Activated T-cell treated with anti-CD3 and anti-CD28 coated beads for 48 hours (primary cell): ENCODE measurements around the gene ACOT7.

Source experiments
- DNase-seq: peaks from one replicate; pipeline ENCODE4 v3.0.0-alpha.2; 2020; ENCODE audit warnings: low read depth

Gene ACOT7

GRCh38 chr1:6268415-6268814 is 125.2 kb downstream of the ACOT7 start:
- DNase-seq, result no peak

GRCh38 chr1:6267686-6268322 is 125.8 kb downstream of the ACOT7 start:
- DNase-seq, result no peak

- no peak for DNase-seq
These were observed 126.9 kb downstream of the ACOT7 start for GRCh38 chr1:6266641-6267040.

- DNase-seq, result no peak
These were observed 128.4 kb downstream of the ACOT7 start for GRCh38 chr1:6265151-6265550.

GRCh38 chr1:6263716-6264115 is 129.9 kb downstream of the ACOT7 start:
- DNase-seq, result no peak

GRCh38 chr1:6262555-6263420 is 130.8 kb downstream of the ACOT7 start:
- DNase-seq, result no peak

GRCh38 chr1:6261615-6261995 is 132.0 kb downstream of the ACOT7 start:
- no peak for DNase-seq

GRCh38 chr1:6260961-6261614 is 132.5 kb downstream of the ACOT7 start, which contains the start of gene GPR153:
TSS of gene GPR153 (minus strand) at chr1:6261098. CDS start at chr1:6254905, 6,193 bp downstream.
- peak; percentile 56 for DNase-seq

- DNase-seq, result no peak
These were observed 133.1 kb downstream of the ACOT7 start for GRCh38 chr1:6260433-6260934.

GRCh38 chr1:6259491-6260362 is 133.8 kb downstream of the ACOT7 start:
- DNase-seq, result peak; percentile 78

- DNase-seq, result no peak
These were observed 134.9 kb downstream of the ACOT7 start for GRCh38 chr1:6258675-6259074.

- DNase-seq, result no peak
These were observed 136.0 kb downstream of the ACOT7 start for GRCh38 chr1:6257541-6258069.

GRCh38 chr1:6256645-6257044 is 136.9 kb downstream of the ACOT7 start:
- DNase-seq, result no peak

GRCh38 chr1:6254691-6255090 is 138.9 kb downstream of the ACOT7 start:
- DNase-seq, result no peak

GRCh38 chr1:6253380-6253779 is 140.2 kb downstream of the ACOT7 start:
- no peak for DNase-seq

GRCh38 chr1:6252374-6252710 is 141.2 kb downstream of the ACOT7 start:
- no peak for DNase-seq

- no peak for DNase-seq
These were observed 141.7 kb downstream of the ACOT7 start for GRCh38 chr1:6251681-6252373.

GRCh38 chr1:6251233-6251632 is 142.3 kb downstream of the ACOT7 start:
- DNase-seq, result no peak

- DNase-seq, result no peak
These were observed 143.6 kb downstream of the ACOT7 start for GRCh38 chr1:6249739-6250689.
